Vagina (tissue), 2 donors: ENCODE measurements around the gene WASF1. TPM values are rescaled to one million over a fixed set of nuclear protein-coding genes. Genes with fewer than 3 reads are reported as not detected.
A peak's percentile ranks its signal among the peaks of the same experiment; 100 is the strongest.

Experiments
- DNase-seq, 2 donors: peaks; one replicate each; pipeline ENCODE4 v3.0.0-alpha.2; 2017; ENCODE audit errors: extremely low spot score in 2 of 2
- H3K27ac ChIP-seq: fragments of 200-600 bp; sonication (generic); one replicate; pipeline ENCODE4 v1.5.1; 2019
- H3K27me3 ChIP-seq: fragments of 200-600 bp; sonication (generic); one replicate; pipeline ENCODE4 v1.5.1; 2019
- H3K36me3 ChIP-seq, 2 donors: fragments of 200-600 bp; sonication (generic); one replicate each; pipeline ENCODE4 v1.5.1; 2017 to 2019
- H3K4me1 ChIP-seq: fragments of 200-600 bp; sonication (generic); one replicate; pipeline ENCODE4 v1.5.1; 2019
- H3K4me3 ChIP-seq, 2 donors: fragments of 200-600 bp; sonication (generic); 1 replicate in 1 of 2; 2 replicates in 1 of 2; pipeline ENCODE4 v1.5.1; 2016 to 2019
- H3K9me3 ChIP-seq: fragments of 200-600 bp; sonication (generic); one replicate; pipeline ENCODE4 v1.5.1; 2019
- CTCF ChIP-seq, 3 experiments: fragments of 450-650 bp in 2 of 3; fragments of 200-600 bp in 1 of 3; sonication (generic) in 1 of 3; IDR thresholded peaks; one replicate each; pipeline ENCODE4 v1.5.1; 2017 to 2019; ENCODE audit warnings: antibody characterized with exemption in 3 of 3, mild to moderate bottlenecking in 2 of 3, moderate library complexity in 2 of 3
- POLR2A ChIP-seq, 2 donors: fragments of 450-650 bp; IDR thresholded peaks; one replicate each; pipeline ENCODE4 v1.6.1; 2017; ENCODE audit warnings: antibody characterized with exemption in 2 of 2, mild to moderate bottlenecking in 2 of 2, moderate library complexity in 2 of 2
- POLR2AphosphoS5 ChIP-seq, 2 donors: sonication (generic); formaldehyde crosslinking; IDR thresholded peaks; one replicate each; pipeline ENCODE4 v1.9.0; 2017; ENCODE audit warnings: antibody characterized with exemption in 2 of 2, mild to moderate bottlenecking in 2 of 2, low read depth in 1 of 2; ENCODE audit not compliant: insufficient read depth in 1 of 2
- intact Hi-C: fragments of 100-400 bp; cut with DNase I; formaldehyde crosslinking; loops from one replicate; pipeline ENCODE4 v1.15.1; 2023
- total RNA-seq: library from RNA; depleted of rRNA; stranded (reverse); fragments of >200 nt; gene quantifications from one replicate; pipeline ENCODE4 v1.2.3, GENCODE V29; 2016

Gene WASF1
- total RNA-seq, 1 donor from 2014 or later, result 20.1 TPM

DNA sequence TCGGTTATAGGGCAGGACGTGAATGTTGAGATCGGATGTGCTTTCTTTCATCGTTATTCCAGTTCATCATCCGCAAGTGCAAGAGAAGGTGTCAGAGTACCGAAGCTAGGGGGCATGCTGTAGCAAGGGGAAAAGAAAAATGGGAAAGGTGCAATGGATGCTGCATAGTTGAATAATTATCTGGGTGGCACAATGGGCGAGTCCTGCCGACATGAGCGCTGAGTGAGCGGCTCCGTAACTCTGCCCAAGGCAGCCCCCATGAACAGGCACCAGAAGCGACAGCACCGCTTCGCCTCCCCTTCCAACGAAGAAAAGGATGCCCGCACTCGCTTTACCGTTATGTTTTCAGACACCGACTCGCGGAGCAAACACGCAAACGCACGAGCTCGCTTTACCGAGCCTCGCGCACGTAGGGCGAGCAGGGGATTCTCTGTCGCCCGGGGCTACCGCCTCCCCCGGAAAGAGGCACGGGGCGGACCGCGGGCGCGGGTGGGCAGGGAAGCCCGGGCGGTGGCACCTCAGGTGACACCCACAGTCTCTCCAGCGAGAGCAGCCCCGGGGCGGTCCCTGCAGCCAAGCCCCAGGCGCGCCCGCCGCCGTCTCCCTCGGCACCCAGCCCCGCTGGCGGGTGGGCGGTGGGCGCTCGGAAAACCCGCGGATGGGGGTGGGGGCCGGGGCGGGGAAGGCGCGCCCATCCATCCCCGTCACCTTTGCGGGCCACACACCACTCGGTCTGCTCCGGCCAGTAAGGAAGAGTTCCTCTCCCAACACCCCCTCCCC lies 654 bp downstream of the WASF1 start:
- intact Hi-C loops, result loop anchor here (10.0 kb wide), 1 partner anchor 216 kb away; no protein-coding TSS in a partner anchor
- H3K27me3 ChIP-seq, result no peaks in the 10 kb centered on the region
- DNase-seq, result no peak

GRCh38 chr6:110173506-110174132 lies 5.9 kb downstream of the WASF1 start:
- no peak for DNase-seq
- Histone ChIP-seq H3K27ac (no peak overlapping the region), H3K27me3 (no peaks in the 10 kb centered on the region), H3K9me3 (no peaks in the 10 kb centered on the region), H3K4me1 (no peaks in the 10 kb centered on the region), H3K4me3 (no peak overlapping the region), H3K36me3 (no peaks in the 10 kb centered on the region)
- intact Hi-C loops, result loop anchor here (10.0 kb wide), 1 partner anchor 221 kb away; no protein-coding TSS in a partner anchor
- TF ChIP-seq POLR2A (IDR thresholded peaks at IDR 0.05), result no peak
- TF ChIP-seq CTCF (IDR thresholded peaks at IDR 0.05), result no peak
- no peak for TF ChIP-seq POLR2AphosphoS5 (IDR thresholded peaks at IDR 0.05; ENCODE audit: insufficient read depth in 1 of 2, low read depth in 1 of 2)

More for the DNA sequence above, 654 bp downstream of the WASF1 start:
- Histone ChIP-seq H3K27ac (peak overlapping the region; percentile 81), H3K9me3 (no peaks in the 10 kb centered on the region), H3K4me1 (peaks cover 30% of the 10 kb centered on the region), H3K36me3 (no peaks in the 10 kb centered on the region), H3K4me3 (peak overlapping the region; percentile 86 to 91)
- TF ChIP-seq POLR2A (IDR thresholded peaks at IDR 0.05) (no peak), POLR2AphosphoS5 (IDR thresholded peaks at IDR 0.05; ENCODE audit: insufficient read depth in 1 of 2, low read depth in 1 of 2) (peak; percentile 58 to 77), CTCF (IDR thresholded peaks at IDR 0.05) (peak; percentile 6 to 58 (median 53))

- H3K36me3 ChIP-seq, result no peaks in the 10 kb centered on the region
These were observed 9.4 kb downstream of the WASF1 start for GRCh38 chr6:110170081-110170480.

GRCh38 chr6:110158479-110158878 lies 21.0 kb downstream of the WASF1 start:
- Histone ChIP-seq H3K36me3 (no peaks in the 10 kb centered on the region), H3K9me3 (no peaks in the 10 kb centered on the region), H3K4me1 (no peaks in the 10 kb centered on the region), H3K4me3 (no peak overlapping the region), H3K27me3 (no peaks in the 10 kb centered on the region), H3K27ac (no peak overlapping the region)
- TF ChIP-seq POLR2A (IDR thresholded peaks at IDR 0.05), result no peak
- intact Hi-C loops, result no loop called here
- DNase-seq, result no peak

More at GRCh38 chr6:110170081-110170480, 9.4 kb downstream of the WASF1 start:
- TF ChIP-seq POLR2A (IDR thresholded peaks at IDR 0.05) (no peak), CTCF (IDR thresholded peaks at IDR 0.05) (no peak), POLR2AphosphoS5 (IDR thresholded peaks at IDR 0.05; ENCODE audit: insufficient read depth in 1 of 2, low read depth in 1 of 2) (no peak)
- Histone ChIP-seq H3K27me3 (no peaks in the 10 kb centered on the region), H3K4me3 (no peak overlapping the region), H3K4me1 (no peaks in the 10 kb centered on the region), H3K9me3 (no peaks in the 10 kb centered on the region), H3K27ac (no peak overlapping the region)
- no peak for DNase-seq
- intact Hi-C loops, result loop anchor here (10.0 kb wide), 1 partner anchor 225 kb away; no protein-coding TSS in a partner anchor

DNA sequence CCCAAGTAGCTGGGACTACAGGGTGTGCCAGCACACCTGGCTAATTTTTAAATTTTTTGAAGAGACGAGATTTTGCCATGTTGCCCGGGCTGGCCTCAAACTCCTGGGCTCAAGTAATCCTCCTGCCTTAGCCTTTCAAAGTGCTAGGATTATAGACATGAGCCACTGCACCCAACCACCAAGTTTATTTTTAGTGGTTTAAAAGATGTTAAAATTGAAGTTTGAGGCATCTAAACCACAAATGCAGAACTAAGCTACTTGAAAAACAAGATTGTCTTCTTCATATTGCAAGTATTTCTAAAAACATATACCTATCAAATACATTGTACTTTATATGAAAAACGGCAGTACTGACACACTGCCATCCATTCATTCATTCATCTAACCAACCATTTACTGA lies 31.6 kb downstream of the WASF1 start:
- H3K36me3 ChIP-seq, result no peaks in the 10 kb centered on the region
- TF ChIP-seq POLR2AphosphoS5 (IDR thresholded peaks at IDR 0.05; ENCODE audit: insufficient read depth in 1 of 2, low read depth in 1 of 2) (no peak), CTCF (IDR thresholded peaks at IDR 0.05) (no peak), POLR2A (IDR thresholded peaks at IDR 0.05) (no peak)
- H3K4me3 ChIP-seq, result no peak overlapping the region
- H3K27ac ChIP-seq, result no peak overlapping the region
- intact Hi-C loops, result no loop called here
- no peaks in the 10 kb centered on the region for H3K4me1 ChIP-seq
- H3K27me3 ChIP-seq, result no peaks in the 10 kb centered on the region
- no peaks in the 10 kb centered on the region for H3K9me3 ChIP-seq
- no peak for DNase-seq
